Myocyte (in vitro differentiated cells): Measurements from ENCODE around the gene PTP4A1. TPM values are rescaled to one million over a fixed set of nuclear protein-coding genes. Genes with fewer than 3 reads are reported as not detected.

ENCODE experiments used
- DNase-seq: peaks from one replicate; pipeline ENCODE4 v3.0.0-alpha.2; 2012; ENCODE audit warnings: low read depth
- total RNA-seq: library from RNA; depleted of rRNA; stranded (reverse); fragments of >200 nt; gene quantifications from 2 replicates; pipeline ENCODE4 v1.2.3, GENCODE V29; 2014

PTP4A1 gene
- total RNA-seq, 1 donor from 2014 or later, result 24.1 TPM

GRCh38 chr6:63554782-63555181 lies 17.5 kb upstream of the PTP4A1 start:
- DNase-seq, result no peak

GRCh38 chr6:63556369-63556768 lies 15.9 kb upstream of the PTP4A1 start:
- no peak for DNase-seq

- DNase-seq, result no peak
These were observed 14.0 kb upstream of the PTP4A1 start for GRCh38 chr6:63558278-63558677.

- peak; percentile 35 for DNase-seq
These were observed 11.4 kb upstream of the PTP4A1 start for GRCh38 chr6:63560801-63561287.

GRCh38 chr6:63561288-63561687 lies 11.0 kb upstream of the PTP4A1 start:
- no peak for DNase-seq

GRCh38 chr6:63563235-63563634 lies 9.0 kb upstream of the PTP4A1 start:
- DNase-seq, result no peak

GRCh38 chr6:63565058-63565726 lies 7.1 kb upstream of the PTP4A1 start:
- DNase-seq, result no peak

- no peak for DNase-seq
These were observed 6.3 kb upstream of the PTP4A1 start for GRCh38 chr6:63565727-63566596.

GRCh38 chr6:63567966-63568365 lies 4.3 kb upstream of the PTP4A1 start:
- no peak for DNase-seq

- DNase-seq, result no peak
These were observed 778 bp upstream of the PTP4A1 start for GRCh38 chr6:63571361-63572043.

- no peak for DNase-seq
These were observed 431 bp downstream of the PTP4A1 start for GRCh38 chr6:63572747-63573075.

GRCh38 chr6:63573076-63573898 lies 1.0 kb downstream of the PTP4A1 start:
- DNase-seq, result peak; percentile 81

- peak; percentile 71 for DNase-seq
These were observed 1.7 kb downstream of the PTP4A1 start for GRCh38 chr6:63573899-63574553.

GRCh38 chr6:63574554-63574900 lies 2.2 kb downstream of the PTP4A1 start:
- no peak for DNase-seq

- no peak for DNase-seq
These were observed 4.0 kb downstream of the PTP4A1 start for GRCh38 chr6:63576147-63576772.

GRCh38 chr6:63576985-63577712 lies 4.9 kb downstream of the PTP4A1 start:
- no peak for DNase-seq

- no peak for DNase-seq
These were observed 6.5 kb downstream of the PTP4A1 start for GRCh38 chr6:63578757-63579156.

GRCh38 chr6:63579937-63580703 lies 7.8 kb downstream of the PTP4A1 start:
- DNase-seq, result no peak

- no peak for DNase-seq
These were observed 8.4 kb downstream of the PTP4A1 start for GRCh38 chr6:63580704-63580961.
